Suprapubic skin (tissue), 3 donors: ENCODE data around the gene CLEC2A.

Experiments used
- EP300 ChIP-seq: sonication (generic); formaldehyde crosslinking; IDR thresholded peaks from one replicate; pipeline ENCODE4 v1.6.1; 2017; ENCODE audit warnings: antibody characterized with exemption
- POLR2A ChIP-seq, 2 donors: fragments of 450-650 bp; IDR thresholded peaks; one replicate each; pipeline ENCODE4 v1.6.1; 2017; ENCODE audit warnings: antibody characterized with exemption in 2 of 2, mild to moderate bottlenecking in 2 of 2, moderate library complexity in 2 of 2
- TF ChIP-seq, protein P1 (sequence below), 2 donors: fragments of 200-600 bp in 1 of 2; fragments of 450-650 bp in 1 of 2; sonication (generic) in 1 of 2; IDR thresholded peaks; one replicate each; pipeline ENCODE4 v1.5.1; 2016 to 2019; ENCODE audit warnings: antibody characterized with exemption in 2 of 2, mild to moderate bottlenecking in 1 of 2, moderate library complexity in 1 of 2

DNA sequence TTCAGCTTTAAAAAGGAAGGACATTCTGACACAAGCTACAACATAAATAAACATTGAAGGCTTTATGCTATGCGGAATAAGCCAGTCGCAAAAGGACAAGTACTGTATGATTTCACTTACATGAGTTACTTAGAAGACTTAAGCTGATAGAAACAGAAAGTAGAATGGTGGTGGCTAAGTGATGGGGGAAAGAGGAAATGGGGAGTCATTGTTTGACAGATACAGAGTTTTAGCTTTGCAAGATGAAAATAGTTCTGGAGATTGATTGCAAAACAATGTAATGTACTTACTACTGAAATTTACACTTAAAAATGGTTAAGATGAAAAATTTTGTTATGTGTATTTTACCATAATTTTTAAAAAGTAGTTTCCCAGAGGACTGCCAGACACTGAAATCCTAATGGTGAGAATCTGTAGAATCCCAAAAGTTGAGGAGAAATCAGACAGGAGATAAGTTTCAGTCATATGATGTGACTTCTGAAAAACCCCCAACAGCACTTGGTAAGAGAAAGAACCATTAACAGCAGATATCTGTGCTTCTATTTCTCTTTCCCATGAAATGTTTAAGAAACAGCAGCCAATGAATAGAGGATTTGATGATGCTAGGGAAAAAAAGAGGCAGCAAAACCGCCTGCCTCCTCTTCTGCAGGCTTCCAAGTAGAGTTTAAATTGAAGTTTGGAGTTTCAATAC, 16.6 kb upstream of the CLEC2A start:
- TF ChIP-seq, protein P1, sequence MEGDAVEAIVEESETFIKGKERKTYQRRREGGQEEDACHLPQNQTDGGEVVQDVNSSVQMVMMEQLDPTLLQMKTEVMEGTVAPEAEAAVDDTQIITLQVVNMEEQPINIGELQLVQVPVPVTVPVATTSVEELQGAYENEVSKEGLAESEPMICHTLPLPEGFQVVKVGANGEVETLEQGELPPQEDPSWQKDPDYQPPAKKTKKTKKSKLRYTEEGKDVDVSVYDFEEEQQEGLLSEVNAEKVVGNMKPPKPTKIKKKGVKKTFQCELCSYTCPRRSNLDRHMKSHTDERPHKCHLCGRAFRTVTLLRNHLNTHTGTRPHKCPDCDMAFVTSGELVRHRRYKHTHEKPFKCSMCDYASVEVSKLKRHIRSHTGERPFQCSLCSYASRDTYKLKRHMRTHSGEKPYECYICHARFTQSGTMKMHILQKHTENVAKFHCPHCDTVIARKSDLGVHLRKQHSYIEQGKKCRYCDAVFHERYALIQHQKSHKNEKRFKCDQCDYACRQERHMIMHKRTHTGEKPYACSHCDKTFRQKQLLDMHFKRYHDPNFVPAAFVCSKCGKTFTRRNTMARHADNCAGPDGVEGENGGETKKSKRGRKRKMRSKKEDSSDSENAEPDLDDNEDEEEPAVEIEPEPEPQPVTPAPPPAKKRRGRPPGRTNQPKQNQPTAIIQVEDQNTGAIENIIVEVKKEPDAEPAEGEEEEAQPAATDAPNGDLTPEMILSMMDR (IDR thresholded peaks at IDR 0.05): no peak
- no peak for TF ChIP-seq EP300
- TF ChIP-seq POLR2A (IDR thresholded peaks at IDR 0.05): no peak
